ENCODE measurements around the gene HMG20A.

The HMG20A gene

GRCh38 chr15:77510066-77511057 lies 89.7 kb downstream of the HMG20A start:
- Histone ChIP-seq H3K27ac (ENCODE audit: low read length) (no peak overlapping the region), H3K9me3 (ENCODE audit: control insufficient read depth in 2 of 2, low read length in 2 of 2) (no peaks in the 10 kb centered on the region), H3K27me3 (ENCODE audit: control insufficient read depth in 1 of 2, insufficient read depth in 2 of 2, low read length in 2 of 2) (no peaks in the 10 kb centered on the region), H3K9ac (ENCODE audit: low read length in 2 of 2) (no peak overlapping the region), H3K36me3 (ENCODE audit: control insufficient read depth in 2 of 2, insufficient read depth in 2 of 2, low read length in 2 of 2) (no peaks in the 10 kb centered on the region), H3K4me3 (ENCODE audit: low read length in 2 of 2) (no peak overlapping the region), H3K4me1 (ENCODE audit: control insufficient read depth, insufficient read depth, low read length) (peaks cover 34% of the 10 kb centered on the region)

- no peaks in the 10 kb centered on the region for H3K27me3 ChIP-seq (ENCODE audit: control insufficient read depth in 1 of 2, insufficient read depth in 2 of 2, low read length in 2 of 2)
- H3K9me3 ChIP-seq (ENCODE audit: control insufficient read depth in 2 of 2, low read length in 2 of 2): no peaks in the 10 kb centered on the region
- peaks cover 22% of the 10 kb centered on the region for H3K4me1 ChIP-seq (ENCODE audit: control insufficient read depth, insufficient read depth, low read length)
- H3K4me3 ChIP-seq (ENCODE audit: low read length in 2 of 2): no peak overlapping the region
- no peak overlapping the region for H3K27ac ChIP-seq (ENCODE audit: low read length)
- no peaks in the 10 kb centered on the region for H3K36me3 ChIP-seq (ENCODE audit: control insufficient read depth in 2 of 2, insufficient read depth in 2 of 2, low read length in 2 of 2)
- no peak overlapping the region for H3K9ac ChIP-seq (ENCODE audit: low read length in 2 of 2)
Observed at GRCh38 chr15:77511869-77512268, 91.2 kb downstream of the HMG20A start.

GRCh38 chr15:77513226-77513625 lies 92.5 kb downstream of the HMG20A start:
- Histone ChIP-seq H3K4me1 (ENCODE audit: control insufficient read depth, insufficient read depth, low read length) (peaks cover 8% of the 10 kb centered on the region), H3K36me3 (ENCODE audit: control insufficient read depth in 2 of 2, insufficient read depth in 2 of 2, low read length in 2 of 2) (no peaks in the 10 kb centered on the region), H3K27ac (ENCODE audit: low read length) (no peak overlapping the region), H3K9me3 (ENCODE audit: control insufficient read depth in 2 of 2, low read length in 2 of 2) (no peaks in the 10 kb centered on the region), H3K27me3 (ENCODE audit: control insufficient read depth in 1 of 2, insufficient read depth in 2 of 2, low read length in 2 of 2) (no peaks in the 10 kb centered on the region), H3K9ac (ENCODE audit: low read length in 2 of 2) (no peak overlapping the region), H3K4me3 (ENCODE audit: low read length in 2 of 2) (no peak overlapping the region)

GRCh38 chr15:77514641-77515402 lies 94.1 kb downstream of the HMG20A start:
- Histone ChIP-seq H3K27ac (ENCODE audit: low read length) (no peak overlapping the region), H3K36me3 (ENCODE audit: control insufficient read depth in 2 of 2, insufficient read depth in 2 of 2, low read length in 2 of 2) (no peaks in the 10 kb centered on the region), H3K4me1 (ENCODE audit: control insufficient read depth, insufficient read depth, low read length) (peaks cover 5% of the 10 kb centered on the region), H3K9me3 (ENCODE audit: control insufficient read depth in 2 of 2, low read length in 2 of 2) (no peaks in the 10 kb centered on the region), H3K9ac (ENCODE audit: low read length in 2 of 2) (no peak overlapping the region), H3K4me3 (ENCODE audit: low read length in 2 of 2) (no peak overlapping the region), H3K27me3 (ENCODE audit: control insufficient read depth in 1 of 2, insufficient read depth in 2 of 2, low read length in 2 of 2) (no peaks in the 10 kb centered on the region)

- Histone ChIP-seq H3K27ac (ENCODE audit: low read length) (no peak overlapping the region), H3K4me1 (ENCODE audit: control insufficient read depth, insufficient read depth, low read length) (peaks cover 5% of the 10 kb centered on the region), H3K9me3 (ENCODE audit: control insufficient read depth in 2 of 2, low read length in 2 of 2) (no peaks in the 10 kb centered on the region), H3K9ac (ENCODE audit: low read length in 2 of 2) (no peak overlapping the region), H3K4me3 (ENCODE audit: low read length in 2 of 2) (no peak overlapping the region), H3K27me3 (ENCODE audit: control insufficient read depth in 1 of 2, insufficient read depth in 2 of 2, low read length in 2 of 2) (no peaks in the 10 kb centered on the region), H3K36me3 (ENCODE audit: control insufficient read depth in 2 of 2, insufficient read depth in 2 of 2, low read length in 2 of 2) (no peaks in the 10 kb centered on the region)
Observed at GRCh38 chr15:77515613-77516012, 94.9 kb downstream of the HMG20A start.

GRCh38 chr15:77516076-77516475 lies 95.4 kb downstream of the HMG20A start:
- no peak overlapping the region for H3K4me3 ChIP-seq (ENCODE audit: low read length in 2 of 2)
- H3K27ac ChIP-seq (ENCODE audit: low read length): no peak overlapping the region
- no peaks in the 10 kb centered on the region for H3K27me3 ChIP-seq (ENCODE audit: control insufficient read depth in 1 of 2, insufficient read depth in 2 of 2, low read length in 2 of 2)
- H3K9ac ChIP-seq (ENCODE audit: low read length in 2 of 2): no peak overlapping the region
- H3K36me3 ChIP-seq (ENCODE audit: control insufficient read depth in 2 of 2, insufficient read depth in 2 of 2, low read length in 2 of 2): no peaks in the 10 kb centered on the region
- no peaks in the 10 kb centered on the region for H3K9me3 ChIP-seq (ENCODE audit: control insufficient read depth in 2 of 2, low read length in 2 of 2)
- peaks cover 2% of the 10 kb centered on the region for H3K4me1 ChIP-seq (ENCODE audit: control insufficient read depth, insufficient read depth, low read length)

GRCh38 chr15:77516786-77517185 lies 96.1 kb downstream of the HMG20A start:
- H3K27ac ChIP-seq (ENCODE audit: low read length): no peak overlapping the region
- no peaks in the 10 kb centered on the region for H3K36me3 ChIP-seq (ENCODE audit: control insufficient read depth in 2 of 2, insufficient read depth in 2 of 2, low read length in 2 of 2)
- H3K9ac ChIP-seq (ENCODE audit: low read length in 2 of 2): no peak overlapping the region
- peaks cover 2% of the 10 kb centered on the region for H3K4me1 ChIP-seq (ENCODE audit: control insufficient read depth, insufficient read depth, low read length)
- H3K9me3 ChIP-seq (ENCODE audit: control insufficient read depth in 2 of 2, low read length in 2 of 2): no peaks in the 10 kb centered on the region
- H3K4me3 ChIP-seq (ENCODE audit: low read length in 2 of 2): no peak overlapping the region
- H3K27me3 ChIP-seq (ENCODE audit: control insufficient read depth in 1 of 2, insufficient read depth in 2 of 2, low read length in 2 of 2): no peaks in the 10 kb centered on the region

GRCh38 chr15:77517579-77517978 lies 96.9 kb downstream of the HMG20A start:
- H3K36me3 ChIP-seq (ENCODE audit: control insufficient read depth in 2 of 2, insufficient read depth in 2 of 2, low read length in 2 of 2): no peaks in the 10 kb centered on the region
- no peak overlapping the region for H3K4me3 ChIP-seq (ENCODE audit: low read length in 2 of 2)
- no peak overlapping the region for H3K27ac ChIP-seq (ENCODE audit: low read length)
- H3K27me3 ChIP-seq (ENCODE audit: control insufficient read depth in 1 of 2, insufficient read depth in 2 of 2, low read length in 2 of 2): no peaks in the 10 kb centered on the region
- peaks cover 2% of the 10 kb centered on the region for H3K4me1 ChIP-seq (ENCODE audit: control insufficient read depth, insufficient read depth, low read length)
- H3K9me3 ChIP-seq (ENCODE audit: control insufficient read depth in 2 of 2, low read length in 2 of 2): no peaks in the 10 kb centered on the region
- no peak overlapping the region for H3K9ac ChIP-seq (ENCODE audit: low read length in 2 of 2)

- no peaks in the 10 kb centered on the region for H3K36me3 ChIP-seq (ENCODE audit: control insufficient read depth in 2 of 2, insufficient read depth in 2 of 2, low read length in 2 of 2)
- H3K4me3 ChIP-seq (ENCODE audit: low read length in 2 of 2): no peak overlapping the region
- no peaks in the 10 kb centered on the region for H3K9me3 ChIP-seq (ENCODE audit: control insufficient read depth in 2 of 2, low read length in 2 of 2)
- no peak overlapping the region for H3K9ac ChIP-seq (ENCODE audit: low read length in 2 of 2)
- H3K4me1 ChIP-seq (ENCODE audit: control insufficient read depth, insufficient read depth, low read length): peaks cover 2% of the 10 kb centered on the region
- no peaks in the 10 kb centered on the region for H3K27me3 ChIP-seq (ENCODE audit: control insufficient read depth in 1 of 2, insufficient read depth in 2 of 2, low read length in 2 of 2)
- no peak overlapping the region for H3K27ac ChIP-seq (ENCODE audit: low read length)
Observed at GRCh38 chr15:77518458-77518857, 97.8 kb downstream of the HMG20A start.

GRCh38 chr15:77519540-77519939 lies 98.9 kb downstream of the HMG20A start:
- peaks cover 2% of the 10 kb centered on the region for H3K4me1 ChIP-seq (ENCODE audit: control insufficient read depth, insufficient read depth, low read length)

More at GRCh38 chr15:77519540-77519939, 98.9 kb downstream of the HMG20A start:
- Histone ChIP-seq H3K36me3 (ENCODE audit: control insufficient read depth in 2 of 2, insufficient read depth in 2 of 2, low read length in 2 of 2) (no peaks in the 10 kb centered on the region), H3K27ac (ENCODE audit: low read length) (no peak overlapping the region), H3K9ac (ENCODE audit: low read length in 2 of 2) (no peak overlapping the region), H3K27me3 (ENCODE audit: control insufficient read depth in 1 of 2, insufficient read depth in 2 of 2, low read length in 2 of 2) (no peaks in the 10 kb centered on the region), H3K9me3 (ENCODE audit: control insufficient read depth in 2 of 2, low read length in 2 of 2) (peaks cover 0 to 1% of the 10 kb centered on the region in 2 donors), H3K4me3 (ENCODE audit: low read length in 2 of 2) (no peak overlapping the region)

Measured in stomach smooth muscle (tissue), 2 donors.